ENCODE results near the gene DLX6.
A peak's percentile ranks its signal among the peaks of the same experiment; 100 is the strongest.

DLX6 gene

GRCh38 chr7:96995406-96996110 lies 9.8 kb upstream of the DLX6 start:
- DNase-seq: no peak

DNA sequence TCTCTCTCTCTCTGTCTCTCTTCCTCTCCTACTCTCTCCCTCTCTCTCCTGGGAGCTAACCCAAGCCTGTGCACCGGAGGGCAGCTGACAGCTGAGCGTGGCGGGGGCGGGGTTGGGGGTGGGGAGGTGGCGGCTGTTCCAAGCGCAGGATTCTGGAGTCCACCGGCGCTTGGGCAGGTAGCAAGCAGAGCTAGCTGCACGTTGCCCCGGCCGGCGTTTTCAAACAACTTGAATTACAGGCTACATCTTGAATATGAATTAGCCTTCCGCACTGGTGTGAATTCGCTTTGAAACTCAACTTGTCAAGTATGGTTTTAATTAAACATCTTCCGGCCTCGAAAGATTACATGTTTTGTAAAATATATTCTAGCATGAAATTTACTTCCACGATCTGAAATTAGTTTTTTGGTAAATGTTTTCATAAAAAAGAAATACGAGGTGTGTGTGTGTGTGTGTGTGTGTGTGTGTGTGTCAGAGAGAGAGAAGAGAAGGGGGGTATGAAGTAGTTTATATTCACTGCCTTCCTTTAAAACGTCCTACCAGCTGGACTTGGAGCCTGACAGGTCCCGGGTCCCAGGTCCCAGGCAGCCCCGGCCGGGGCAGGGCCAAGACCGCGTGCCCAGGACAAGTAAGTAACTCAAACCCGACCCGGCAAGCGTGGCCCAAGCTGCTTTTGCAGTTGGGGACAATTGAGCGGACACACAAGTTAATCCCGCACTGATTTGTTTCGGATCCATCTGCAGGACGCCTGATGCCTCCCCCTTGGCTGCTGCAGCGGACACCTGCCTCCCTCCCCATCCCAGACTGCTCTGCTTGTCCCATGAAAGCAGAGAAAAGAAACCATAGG lies 9.0 kb upstream of the DLX6 start:
- peak; percentile 44 for DNase-seq

GRCh38 chr7:96996958-96997511 lies 8.3 kb upstream of the DLX6 start:
- DNase-seq: no peak

DNA sequence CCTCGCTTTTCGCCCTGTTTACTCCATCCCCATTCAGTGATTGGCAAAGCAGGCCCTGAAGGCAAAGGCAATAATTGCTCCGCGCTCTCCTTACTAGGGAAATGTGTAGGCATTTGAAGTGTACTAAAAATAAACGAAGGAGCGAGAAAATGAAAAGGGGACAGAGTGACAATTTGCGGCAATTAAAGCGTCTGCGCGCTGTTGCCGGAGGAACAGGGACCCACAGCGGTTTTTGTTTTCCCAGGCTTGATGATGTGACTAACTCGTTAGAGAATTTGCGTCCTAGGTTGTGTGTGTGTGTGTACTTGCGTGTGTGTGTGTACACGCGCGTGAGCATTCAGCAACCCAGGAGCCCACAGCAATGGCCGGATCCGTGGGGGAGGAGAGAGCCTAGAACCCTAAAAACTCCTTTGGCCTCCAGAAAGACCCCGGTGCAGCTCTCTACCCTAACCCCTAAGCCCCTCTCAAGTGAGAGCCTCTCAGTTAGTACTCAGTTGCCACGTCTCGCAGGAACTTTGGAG lies 7.8 kb upstream of the DLX6 start:
- DNase-seq: peak; percentile 32

DNA sequence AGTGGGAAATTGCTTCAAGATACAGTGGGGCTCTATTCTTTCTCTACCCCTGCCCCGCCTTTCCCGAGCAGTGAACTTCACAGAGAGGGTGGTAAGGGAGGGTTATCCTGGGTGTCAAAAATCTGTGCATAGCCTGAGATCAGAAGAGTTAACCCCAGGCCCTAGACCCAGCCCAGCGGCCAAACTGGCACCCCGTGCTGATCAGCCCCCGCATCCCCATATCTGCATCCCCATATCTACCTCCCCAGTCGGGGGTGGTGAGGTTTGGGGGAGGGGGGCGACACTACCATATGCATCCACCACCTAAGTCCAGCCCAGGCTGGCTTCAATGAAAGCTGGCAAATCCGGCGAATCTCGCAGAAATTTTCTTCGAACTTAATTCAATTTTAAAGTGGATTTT lies 7.0 kb upstream of the DLX6 start:
- peak; percentile 12 for DNase-seq

- DNase-seq: peak; percentile 20
These were observed 6.6 kb upstream of the DLX6 start for GRCh38 chr7:96998744-96999143.

GRCh38 chr7:97001221-97001620 lies 4.1 kb upstream of the DLX6 start:
- DNase-seq: no peak

GRCh38 chr7:97001656-97002554 lies 3.4 kb upstream of the DLX6 start:
- peak; percentile 28 for DNase-seq

DNA sequence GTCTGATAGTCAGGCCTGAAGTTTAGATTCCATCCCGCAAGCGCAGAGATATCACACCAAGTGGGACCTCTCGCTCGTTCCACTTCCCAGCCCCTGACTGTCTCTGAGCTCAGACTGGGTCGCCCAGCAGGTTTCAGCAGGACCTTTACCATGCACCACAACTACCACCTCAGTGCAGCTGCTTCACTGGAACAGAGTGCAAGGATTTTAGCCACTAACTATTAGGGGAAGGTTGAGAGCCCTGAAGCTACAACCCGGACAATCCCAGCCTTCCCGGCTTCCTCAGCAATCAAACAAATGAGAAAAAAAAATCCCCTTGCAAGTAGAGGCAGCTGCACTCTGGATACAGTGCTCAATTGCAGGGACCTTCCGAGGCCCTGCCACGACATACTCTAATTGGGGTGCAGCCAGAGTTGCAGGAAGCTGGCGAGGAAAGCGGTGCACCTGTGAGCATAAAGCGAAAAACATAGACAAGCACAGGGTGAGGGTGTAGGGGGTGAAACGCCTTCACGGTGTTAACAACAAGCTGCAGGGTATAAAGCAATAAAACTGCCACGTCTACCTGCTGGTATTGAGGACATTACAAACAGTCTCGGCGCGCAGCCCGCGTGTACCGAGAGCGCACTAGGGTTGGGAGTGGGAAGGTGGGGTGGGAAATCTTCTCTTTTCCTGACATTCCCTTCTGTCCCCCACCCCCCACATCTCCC lies 2.6 kb upstream of the DLX6 start:
- peak; percentile 35 for DNase-seq

GRCh38 chr7:97003262-97004246 lies 1.8 kb upstream of the DLX6 start:
- DNase-seq: peak; percentile 60

- DNase-seq: no peak
These were observed 838 bp upstream of the DLX6 start for GRCh38 chr7:97004247-97005182.

DNA sequence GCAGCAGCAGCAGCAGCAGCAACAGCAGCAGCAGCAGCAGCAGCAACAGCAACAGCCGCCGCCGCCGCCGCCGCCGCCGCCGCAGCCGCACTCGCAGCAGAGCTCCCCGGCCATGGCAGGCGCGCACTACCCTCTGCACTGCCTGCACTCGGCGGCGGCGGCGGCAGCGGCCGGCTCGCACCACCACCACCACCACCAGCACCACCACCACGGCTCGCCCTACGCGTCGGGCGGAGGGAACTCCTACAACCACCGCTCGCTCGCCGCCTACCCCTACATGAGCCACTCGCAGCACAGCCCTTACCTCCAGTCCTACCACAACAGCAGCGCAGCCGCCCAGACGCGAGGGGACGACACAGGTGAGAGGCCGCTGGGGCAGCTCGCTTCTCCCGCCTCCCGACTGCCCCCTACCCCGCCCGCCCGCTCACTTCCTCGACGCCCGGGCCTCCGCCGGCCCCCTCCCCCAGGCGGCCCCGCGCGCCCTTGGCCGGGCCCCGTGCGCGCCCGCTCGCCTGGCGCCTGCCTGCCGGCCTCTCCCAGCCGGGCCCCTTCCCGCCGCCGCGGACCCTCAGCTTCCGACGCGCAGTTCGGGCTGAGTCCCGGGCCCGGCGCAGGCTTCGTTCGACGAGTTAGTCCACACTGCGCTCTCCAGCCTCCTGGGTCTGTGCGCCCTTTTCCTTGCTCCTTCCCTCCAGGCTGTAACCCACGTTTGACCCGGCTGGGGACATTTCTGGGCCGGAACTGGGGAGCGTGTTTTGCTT lies 882 bp downstream of the DLX6 start:
- peak; percentile 83 for DNase-seq

DNA sequence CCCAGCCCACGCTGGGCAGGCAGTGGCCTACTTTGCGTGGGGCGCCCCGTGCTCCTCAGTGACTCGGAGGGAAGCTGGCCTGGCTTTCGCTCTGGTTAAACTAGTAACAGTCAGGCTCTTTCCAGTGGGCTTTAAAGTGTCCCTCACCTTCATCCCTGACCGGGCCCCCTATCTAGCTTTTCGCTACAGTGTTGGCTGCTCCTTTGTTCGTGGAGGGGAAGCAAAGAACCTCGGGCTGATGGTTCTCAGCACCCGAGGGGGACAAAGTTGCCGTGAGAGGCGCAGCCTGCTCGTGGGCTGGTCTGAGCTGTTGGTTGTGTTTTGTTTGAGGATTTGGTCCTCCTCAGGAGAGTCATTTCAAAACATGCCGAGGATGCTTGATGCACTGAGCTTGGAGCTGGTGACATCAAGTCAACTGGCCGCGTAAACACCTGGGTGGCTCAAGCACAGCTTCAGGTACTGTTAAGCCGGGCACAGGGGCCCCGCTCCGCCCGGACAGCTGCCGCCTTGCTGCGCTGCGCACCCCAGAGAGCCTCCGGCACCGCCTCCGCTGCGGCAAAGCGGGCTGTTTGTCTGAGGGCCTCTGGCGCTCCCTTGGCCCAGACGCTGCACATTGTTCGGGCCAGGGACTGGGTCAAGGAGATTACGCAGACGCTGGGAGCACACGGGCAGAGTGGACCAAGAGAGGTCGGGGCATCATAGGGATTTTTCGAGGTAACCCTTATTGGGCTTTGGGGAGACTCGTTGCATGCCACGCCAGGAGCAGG lies 1.6 kb downstream of the DLX6 start:
- DNase-seq: peak; percentile 66

- DNase-seq: no peak
These were observed 2.2 kb downstream of the DLX6 start for GRCh38 chr7:97007583-97007861.

GRCh38 chr7:97008275-97008917 lies 3.0 kb downstream of the DLX6 start:
- DNase-seq: no peak

- DNase-seq: peak; percentile 6
These were observed 4.7 kb downstream of the DLX6 start for GRCh38 chr7:97009753-97010732.

All from right kidney (tissue), 1 donor.